GM12878 (cell line): ENCODE measurements around the gene AFMID. TPM values are rescaled to one million over a fixed set of nuclear protein-coding genes. Genes with fewer than 3 reads are reported as not detected.
A peak's percentile ranks its signal among the peaks of the same experiment; 100 is the strongest.

Source experiments
- ATF2 ChIP-seq: IDR thresholded peaks from 2 replicates; pipeline ENCODE4 v1.6.1; 2012; ENCODE audit warnings: low read length, inconsistent platforms
- CEBPB ChIP-seq, 2 experiments: fragments of 150-350 bp in 1 of 2; IDR thresholded peaks; 2 replicates each; pipeline ENCODE4 v1.6.1; 2012 to 2014; ENCODE audit warnings: low read depth in 2 of 2, low read length in 2 of 2, borderline replicate concordance in 1 of 2, inconsistent platforms in 1 of 2
- CREM ChIP-seq: IDR thresholded peaks from 2 replicates; pipeline ENCODE4 v1.6.1; 2014; ENCODE audit warnings: antibody characterized with exemption, low read depth
- EGR1 ChIP-seq, 2 experiments: IDR thresholded peaks; 1 replicate in 1 of 2; 2 replicates in 1 of 2; pipeline ENCODE4 v1.6.1; 2011 to 2012; ENCODE audit warnings: low read depth in 2 of 2, low read length in 2 of 2, borderline replicate concordance in 1 of 2, mild to moderate bottlenecking in 1 of 2, moderate library complexity in 1 of 2
- HDAC2 ChIP-seq: fragments of 200-600 bp; sonication (generic); IDR thresholded peaks from 2 replicates; pipeline ENCODE4 v1.6.1; 2017
- KAT2A ChIP-seq: conservative IDR thresholded peaks from 2 replicates; pipeline ENCODE4 v1.6.1; 2011; ENCODE audit warnings: low read depth, low read length; ENCODE audit not compliant: control insufficient read depth
- NFYA ChIP-seq: IDR thresholded peaks from 2 replicates; pipeline ENCODE4 v1.6.1; 2011; ENCODE audit warnings: low read depth, mild to moderate bottlenecking, low read length, improper control_type of control experiment, borderline replicate concordance
- NKRF ChIP-seq: fragments of 450-650 bp; conservative IDR thresholded peaks from 2 replicates; pipeline ENCODE4 v1.6.1; 2017; ENCODE audit warnings: mild to moderate bottlenecking, moderate library complexity
- RFX5 ChIP-seq: IDR thresholded peaks from 2 replicates; pipeline ENCODE4 v1.6.1; 2011; ENCODE audit warnings: low read depth, low read length, improper control_type of control experiment
- RUNX3 ChIP-seq: IDR thresholded peaks from 2 replicates; pipeline ENCODE4 v1.6.1; 2012; ENCODE audit warnings: low read length, inconsistent platforms
- STAT3 ChIP-seq: IDR thresholded peaks from 2 replicates; pipeline ENCODE4 v1.6.1; 2011; ENCODE audit warnings: low read depth, low read length, improper control_type of control experiment
- TAF1 ChIP-seq: IDR thresholded peaks from 2 replicates; pipeline ENCODE4 v1.6.1; 2011; ENCODE audit warnings: mild to moderate bottlenecking, low read depth, low read length, borderline replicate concordance
- TCF12 ChIP-seq: IDR thresholded peaks from 2 replicates; pipeline ENCODE4 v1.6.1; 2011; ENCODE audit warnings: low read depth, mild to moderate bottlenecking, low read length
- USF2 ChIP-seq: IDR thresholded peaks from 2 replicates; pipeline ENCODE4 v1.6.1; 2011; ENCODE audit warnings: low read depth, low read length, improper control_type of control experiment, borderline replicate concordance
- ZBTB40 ChIP-seq: fragments of 450-650 bp; IDR thresholded peaks from 2 replicates; pipeline ENCODE4 v1.6.1; 2016; ENCODE audit warnings: mild to moderate bottlenecking, moderate library complexity, borderline replicate concordance
- ZNF217 ChIP-seq: fragments of 450-650 bp; IDR thresholded peaks from 2 replicates; pipeline ENCODE4 v1.6.1; 2017; ENCODE audit warnings: antibody characterized with exemption, mild to moderate bottlenecking
- ZNF687 ChIP-seq: fragments of 450-650 bp; IDR thresholded peaks from 2 replicates; pipeline ENCODE4 v1.6.1; 2017; ENCODE audit warnings: mild to moderate bottlenecking, moderate library complexity
- polyA plus RNA-seq, 11 experiments: library from polyadenylated mRNA; depleted of rRNA in 4 of 11; unstranded in 6 of 11; stranded (reverse) in 5 of 11; fragments of >200 nt; fragmentation: Nextera tagmentation in 4 of 11; fragmentation: Illumina TruSeq in 1 of 11; extraction: Ambion mirVana in 4 of 11; extraction: Trizol in 1 of 11; gene quantifications; 1 replicate in 1 of 11; 2 replicates in 10 of 11; pipeline versions ENCODE4 v1.2.1 to v1.2.3, GENCODE V29; 2011 to 2016; ENCODE audit warnings: inconsistent platforms in 2 of 11, missing spikeins in 2 of 11, low read depth in 1 of 11
- total RNA-seq, 4 experiments: library from RNA; depleted of rRNA in 3 of 4; stranded (reverse); fragments of >200 nt in 3 of 4; fragmentation: Illumina TruSeq in 1 of 4; extraction: Trizol in 1 of 4; gene quantifications; 2 replicates each; pipeline versions ENCODE4 v1.2.1 to v1.2.3, GENCODE V29; 2013 to 2021

Gene AFMID
- total and polyA plus RNA-seq, 10 of the 15 experiments (the other 5 are each of a cell fraction or from before 2014, with no cell fraction given) = 36.1 to 98.8 (median 51.6) TPM

- TF ChIP-seq EGR1 (IDR thresholded peaks at IDR 0.05; ENCODE audit: borderline replicate concordance in 1 of 2, low read depth in 2 of 2, low read length in 2 of 2) (no peak), ZBTB40 (no peak), ATF2 (no peak), TCF12 (no peak), CREM (no peak), NFYA (no peak), USF2 (no peak), NKRF (peak; percentile 78), RFX5 (no peak), ZNF217 (peak; percentile 95), ZNF687 (0 out of 2 replicates have a peak, but pooled peaks have one; percentile 8), CEBPB (IDR thresholded peaks at IDR 0.05; ENCODE audit: borderline replicate concordance in 1 of 2, low read depth in 2 of 2, low read length in 2 of 2) (no peak), RUNX3 (no peak), STAT3 (no peak), HDAC2 (no peak), KAT2A (no peak), TAF1 (no peak)
These were observed 49.6 kb upstream of the AFMID start (continued) for GRCh38 chr17:78137392-78138203.
